GM12875 (cell line): Measurements from ENCODE around the gene HSPA5.
"Not testable (repeated sequence)": the region's sequence is repeated elsewhere in the genome, so short reads cannot be mapped to it uniquely, and the experiment has no call there.

Experiments
- H3K4me3 ChIP-seq: one replicate; pipeline ENCODE4 v1.5.1; 2011; ENCODE audit warnings: low read depth, low read length, control low read depth
- TF ChIP-seq, protein P1 (sequence below): IDR thresholded peaks from 2 replicates; pipeline ENCODE4 v1.5.1; 2011; ENCODE audit warnings: low read depth, mild to moderate bottlenecking, control low read depth, inconsistent platforms, low read length, moderate library complexity, borderline replicate concordance; ENCODE audit not compliant: insufficient read depth

The HSPA5 gene

DNA sequence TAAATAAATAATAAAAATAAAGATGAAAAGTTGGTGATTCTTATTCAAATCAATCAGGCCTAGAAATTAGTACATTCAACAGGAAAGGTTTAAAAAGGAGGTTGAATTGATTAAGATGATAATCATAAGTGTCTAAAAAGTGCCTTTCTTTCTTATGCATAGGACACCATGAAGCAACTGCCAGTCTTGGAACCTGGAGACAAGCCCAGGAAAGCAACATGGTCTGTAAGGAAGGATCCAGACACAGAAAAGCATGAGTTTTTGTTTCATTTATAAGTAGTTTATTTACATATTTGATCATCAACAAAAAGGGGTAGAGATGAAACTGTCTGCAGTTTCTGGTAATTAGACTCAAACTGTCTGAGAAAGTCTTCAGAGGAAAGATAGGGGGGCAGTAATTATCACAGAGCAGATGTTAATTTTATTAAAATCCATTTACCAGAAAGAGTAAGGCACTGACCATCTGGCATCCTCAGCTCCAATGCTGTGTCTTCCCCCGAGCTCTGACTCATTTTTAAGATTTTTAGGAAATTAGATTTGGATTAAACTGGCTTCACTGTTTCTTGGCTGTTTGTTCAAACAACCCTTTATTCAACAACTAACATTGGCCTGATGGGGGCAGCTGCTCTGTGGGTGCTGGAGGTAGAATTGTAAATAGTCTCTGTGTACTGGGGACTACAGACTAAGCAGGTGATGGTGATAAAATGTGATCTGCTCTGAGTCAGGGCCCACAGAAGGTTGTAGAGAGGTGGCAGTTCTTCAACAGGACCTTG lies 38.1 kb downstream of the HSPA5 start:
- TF ChIP-seq, protein P1, sequence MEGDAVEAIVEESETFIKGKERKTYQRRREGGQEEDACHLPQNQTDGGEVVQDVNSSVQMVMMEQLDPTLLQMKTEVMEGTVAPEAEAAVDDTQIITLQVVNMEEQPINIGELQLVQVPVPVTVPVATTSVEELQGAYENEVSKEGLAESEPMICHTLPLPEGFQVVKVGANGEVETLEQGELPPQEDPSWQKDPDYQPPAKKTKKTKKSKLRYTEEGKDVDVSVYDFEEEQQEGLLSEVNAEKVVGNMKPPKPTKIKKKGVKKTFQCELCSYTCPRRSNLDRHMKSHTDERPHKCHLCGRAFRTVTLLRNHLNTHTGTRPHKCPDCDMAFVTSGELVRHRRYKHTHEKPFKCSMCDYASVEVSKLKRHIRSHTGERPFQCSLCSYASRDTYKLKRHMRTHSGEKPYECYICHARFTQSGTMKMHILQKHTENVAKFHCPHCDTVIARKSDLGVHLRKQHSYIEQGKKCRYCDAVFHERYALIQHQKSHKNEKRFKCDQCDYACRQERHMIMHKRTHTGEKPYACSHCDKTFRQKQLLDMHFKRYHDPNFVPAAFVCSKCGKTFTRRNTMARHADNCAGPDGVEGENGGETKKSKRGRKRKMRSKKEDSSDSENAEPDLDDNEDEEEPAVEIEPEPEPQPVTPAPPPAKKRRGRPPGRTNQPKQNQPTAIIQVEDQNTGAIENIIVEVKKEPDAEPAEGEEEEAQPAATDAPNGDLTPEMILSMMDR = no peak

DNA sequence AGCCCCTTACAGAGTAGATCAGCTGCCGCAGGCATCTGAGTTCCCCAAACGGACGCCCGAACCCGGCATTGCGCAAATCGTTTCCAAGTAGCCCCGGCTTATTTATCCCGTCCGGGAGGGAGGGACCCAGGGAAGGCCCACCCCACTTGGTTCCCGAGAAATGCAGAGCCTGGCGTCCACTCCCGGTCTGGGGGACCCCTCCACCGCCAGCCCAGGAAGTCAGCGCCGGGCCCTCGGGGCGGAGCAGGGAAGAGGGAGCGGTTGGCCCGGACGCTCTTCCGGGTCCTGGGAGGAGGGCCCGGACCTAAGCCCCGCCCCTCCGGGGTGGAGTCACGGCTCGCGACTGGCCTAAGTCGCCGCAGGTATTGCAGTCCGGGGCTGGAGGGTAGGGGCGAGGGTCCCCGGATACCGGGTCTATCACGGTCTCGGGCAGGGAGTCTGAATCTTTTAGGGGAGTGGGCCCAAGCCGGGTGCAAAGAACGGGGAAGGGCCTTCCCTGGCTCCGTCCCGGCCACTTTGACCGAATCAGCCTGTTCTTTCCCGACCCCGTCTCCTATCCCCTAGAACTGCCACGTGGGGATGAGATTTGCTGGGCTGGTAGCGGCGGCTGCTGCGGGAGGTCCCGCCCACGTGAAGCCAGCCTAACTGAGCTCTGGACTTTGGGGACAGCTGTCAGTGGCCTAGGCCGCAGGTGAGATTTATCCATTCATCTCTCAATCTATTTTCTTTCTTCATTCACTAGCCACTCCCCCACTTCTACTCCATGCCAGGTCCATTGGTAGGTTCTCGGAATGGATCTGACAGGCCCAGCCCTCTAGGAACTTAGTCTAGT lies 40.7 kb downstream of the HSPA5 start, which contains the start of gene RABEPK:
TSS of gene RABEPK (plus strand) at position 327 of the 832 bp plus-strand sequence. CDS start 2,472 bp downstream, outside the sequence.
- peak within 1 kb of the TSS; percentile 91 for H3K4me3 ChIP-seq
- TF ChIP-seq, protein P1 = no peak

More for the DNA sequence above, 38.1 kb downstream of the HSPA5 start:
- no peak overlapping the region for H3K4me3 ChIP-seq

DNA sequence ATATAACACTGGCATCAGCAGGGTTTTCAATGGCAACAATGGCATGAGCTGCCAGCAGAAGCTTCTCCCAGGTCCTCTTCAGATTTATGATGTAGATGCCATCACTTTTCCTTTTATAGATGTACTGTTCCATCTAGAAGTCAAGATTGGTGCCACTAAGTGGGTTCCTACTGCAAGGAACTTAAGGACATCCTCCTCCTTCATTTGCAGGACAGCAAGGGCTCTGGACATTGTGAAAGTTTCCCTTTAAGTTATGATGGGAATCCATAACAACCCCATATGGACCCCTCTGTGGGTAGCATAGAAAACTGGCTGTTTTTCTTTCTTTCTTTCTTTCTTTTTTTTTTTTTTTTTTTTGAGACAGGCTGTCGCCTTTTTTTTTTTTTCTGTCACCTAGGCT lies 45.6 kb downstream of the HSPA5 start:
- not testable (repeated sequence) for H3K4me3 ChIP-seq

DNA sequence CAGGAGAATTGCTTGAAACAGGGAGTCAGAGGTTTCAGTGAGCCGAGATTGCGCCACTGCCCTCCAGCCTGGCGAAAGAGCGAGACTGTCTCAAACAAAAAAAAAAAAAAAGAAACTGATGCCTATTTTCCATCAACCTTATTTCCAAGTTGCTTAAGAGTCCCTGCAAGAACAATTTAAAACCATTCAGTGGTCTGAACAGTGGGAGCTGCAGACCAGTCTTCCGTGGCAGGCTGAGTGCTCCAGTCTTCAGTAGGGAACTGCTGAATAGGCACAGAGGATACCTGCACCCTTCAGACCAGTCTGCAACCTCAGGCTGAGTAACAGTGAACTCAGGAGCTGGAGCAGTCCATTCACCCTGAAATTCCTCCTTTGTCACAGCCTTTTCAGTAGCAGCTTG lies 46.7 kb downstream of the HSPA5 start:
- H3K4me3 ChIP-seq = not testable (repeated sequence)

DNA sequence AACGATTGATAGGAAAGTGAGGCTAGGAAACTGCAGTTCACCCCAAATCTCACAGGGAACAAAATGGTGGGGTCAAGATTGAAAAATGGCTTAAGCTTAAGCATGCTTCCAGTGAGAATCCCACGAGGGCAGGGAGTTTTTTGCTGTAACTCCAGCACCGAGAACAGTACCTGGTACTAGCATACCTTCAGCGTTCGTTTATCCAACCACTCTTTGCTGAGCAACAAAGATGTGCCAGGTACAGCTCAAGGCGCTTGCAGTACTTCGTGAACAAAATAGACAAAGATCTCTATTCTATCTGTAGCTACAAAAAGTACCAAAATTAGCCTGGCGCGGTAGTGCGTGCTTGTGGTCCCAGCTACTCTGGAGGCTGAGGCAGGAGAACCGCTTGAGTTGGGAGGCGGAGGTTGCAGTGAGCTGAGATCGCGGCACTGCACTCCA lies 50.8 kb downstream of the HSPA5 start:
- TF ChIP-seq, protein P1 = no peak
- H3K4me3 ChIP-seq = peak overlapping the region; percentile 83

DNA sequence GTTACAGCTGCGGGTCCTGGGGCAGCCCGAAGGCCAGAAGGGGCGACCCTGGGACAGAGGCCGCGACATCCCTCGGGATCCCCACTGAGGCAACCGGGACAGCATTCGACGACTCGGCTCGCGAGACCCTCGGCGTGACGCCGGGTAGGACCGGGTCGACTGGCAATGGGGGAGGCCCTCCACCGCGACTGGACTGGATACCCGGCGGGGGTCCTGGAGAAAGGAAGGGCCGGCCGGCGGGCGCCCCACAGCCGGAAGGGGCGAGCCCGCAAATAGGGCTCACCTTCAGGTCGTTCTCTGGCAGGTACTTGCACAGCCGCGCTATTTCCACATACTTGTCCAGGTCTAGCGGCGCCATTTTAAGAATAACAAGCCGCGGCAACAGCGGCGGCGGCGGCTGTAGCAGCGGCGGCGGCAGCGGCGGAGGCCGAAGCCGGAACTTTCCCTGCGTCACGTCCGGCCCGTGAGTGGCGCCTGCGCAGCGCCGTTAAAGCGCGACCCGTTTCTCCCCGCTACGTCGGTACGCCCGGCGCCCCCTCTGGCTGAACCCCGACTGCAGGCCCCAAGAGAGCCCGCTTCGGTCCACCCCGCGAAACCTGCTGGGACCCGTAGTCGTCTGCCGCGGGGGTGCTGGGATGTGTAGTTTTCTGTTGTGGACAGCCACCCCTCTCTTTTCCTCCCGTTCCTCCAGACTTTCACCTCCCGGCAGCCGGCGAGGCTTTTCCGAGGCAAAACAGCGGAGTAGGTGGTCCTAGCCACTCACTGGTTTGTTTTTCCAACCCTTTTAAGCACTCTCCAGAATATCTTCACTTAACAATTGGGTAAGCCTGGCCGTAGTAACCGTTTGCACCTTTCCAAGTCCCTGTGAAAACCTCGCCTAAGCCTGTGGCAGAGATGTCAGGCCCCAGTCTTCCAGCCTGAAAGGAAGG lies 51.5 kb downstream of the HSPA5 start, which contains the start of gene PPP6C:
TSS of gene PPP6C (minus strand) at position 443 of the 929 bp plus-strand sequence. CDS start at position 358, 85 bp downstream.
- TF ChIP-seq, protein P1 = peak; percentile 86
- H3K4me3 ChIP-seq = peak within 1 kb of the TSS; percentile 83

DNA sequence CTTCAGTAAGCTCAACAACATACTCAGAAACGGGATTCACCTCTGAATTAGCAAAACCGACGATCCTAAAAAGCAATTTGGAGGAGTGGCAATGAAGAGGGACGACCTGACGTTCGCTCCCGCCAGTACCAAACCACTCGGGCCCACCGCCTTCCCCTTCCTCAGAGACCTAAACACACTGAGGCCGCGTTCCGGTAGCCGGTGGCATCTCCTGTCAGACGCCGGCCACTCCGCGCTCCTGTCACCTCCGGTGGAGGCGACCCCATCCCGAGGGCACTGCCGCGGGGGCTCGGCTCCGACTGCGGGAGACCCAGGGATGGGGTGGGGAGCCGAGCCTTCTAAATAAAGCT lies 52.2 kb downstream of the HSPA5 start:
- H3K4me3 ChIP-seq = peak overlapping the region; percentile 83
- TF ChIP-seq, protein P1 = no peak
